Measurements from ENCODE around the gene HAUS5.
"Not testable (repeated sequence)": the region's sequence is repeated elsewhere in the genome, so short reads cannot be mapped to it uniquely, and the experiment has no call there.

Gene HAUS5

DNA sequence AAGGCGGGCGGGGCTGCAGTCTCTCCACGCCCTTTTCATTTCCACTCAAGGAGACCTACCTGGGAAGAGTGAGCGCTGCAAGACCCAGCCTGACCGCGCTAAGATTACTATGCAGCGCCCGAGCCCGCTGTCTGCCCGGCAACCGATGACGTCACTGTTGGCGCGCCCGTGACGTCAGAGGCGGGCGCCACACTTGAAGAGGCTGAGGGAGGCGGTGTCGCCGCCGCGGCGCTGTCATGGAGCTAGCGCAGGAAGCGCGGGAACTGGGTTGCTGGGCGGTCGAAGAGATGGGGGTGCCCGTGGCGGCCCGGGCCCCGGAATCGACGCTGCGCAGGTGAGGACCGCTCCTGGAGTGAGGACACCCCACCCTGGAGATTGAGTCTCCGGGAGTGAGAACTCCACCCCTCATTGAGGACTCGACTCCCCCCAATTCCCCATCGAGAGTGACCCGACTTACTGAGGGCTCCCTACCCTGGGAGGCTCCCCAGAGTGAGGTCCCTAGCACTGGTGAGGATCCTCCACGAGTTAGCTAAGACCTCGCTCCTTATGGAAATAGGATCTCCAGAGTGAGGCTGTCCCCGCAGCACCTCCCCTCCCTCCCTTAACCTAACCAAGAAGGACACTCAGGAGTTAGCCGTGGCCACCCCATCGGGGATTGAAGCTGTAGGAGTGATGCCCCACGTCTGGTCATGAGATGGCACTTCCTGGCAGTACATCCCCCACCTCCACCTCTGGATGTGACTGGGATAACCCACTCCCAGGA is at the start of gene HAUS5:
Gene HAUS5 (plus strand): TSS at position 177 of the 763 bp plus-strand sequence. CDS start 60 bp downstream, at position 237.
- peak; percentile 96 for DNase-seq

DNA sequence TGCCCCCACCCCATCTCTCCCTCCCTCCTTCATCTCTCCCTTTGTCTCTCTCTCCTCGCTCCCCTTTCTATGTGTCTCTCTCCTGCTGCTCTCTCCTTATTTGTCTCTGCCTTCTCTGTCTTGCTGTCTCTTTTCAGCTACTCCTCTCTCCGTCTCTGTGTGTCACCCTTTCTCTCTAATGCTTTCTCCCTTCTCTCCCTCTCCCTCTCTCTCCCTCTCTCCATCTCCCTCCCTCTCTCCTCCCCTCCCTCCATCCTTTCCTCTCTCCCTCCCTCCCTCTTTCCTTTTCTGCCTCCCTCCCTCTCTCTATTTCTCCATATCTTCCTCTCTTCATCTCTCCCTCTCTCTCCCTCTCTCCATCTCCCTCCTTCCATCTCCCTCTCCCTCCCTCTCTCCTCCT is 49.8 kb upstream of the HAUS5 start:
- no peak for DNase-seq

- DNase-seq = no peak
Measured at GRCh38 chr19:35563207-35563829, 49.2 kb upstream of the HAUS5 start, which contains the start of gene ATP4A. TSS of gene ATP4A (minus strand) at chr19:35563658. CDS start at chr19:35563629, 29 bp downstream.

GRCh38 chr19:35565016-35565856 is 47.3 kb upstream of the HAUS5 start:
- DNase-seq = no peak

- no peak for DNase-seq
Measured at GRCh38 chr19:35566738-35567137, 45.8 kb upstream of the HAUS5 start.

- DNase-seq = no peak
Measured at GRCh38 chr19:35569281-35569781, 43.2 kb upstream of the HAUS5 start.

GRCh38 chr19:35571406-35571965 is 41.0 kb upstream of the HAUS5 start:
- no peak for DNase-seq

DNA sequence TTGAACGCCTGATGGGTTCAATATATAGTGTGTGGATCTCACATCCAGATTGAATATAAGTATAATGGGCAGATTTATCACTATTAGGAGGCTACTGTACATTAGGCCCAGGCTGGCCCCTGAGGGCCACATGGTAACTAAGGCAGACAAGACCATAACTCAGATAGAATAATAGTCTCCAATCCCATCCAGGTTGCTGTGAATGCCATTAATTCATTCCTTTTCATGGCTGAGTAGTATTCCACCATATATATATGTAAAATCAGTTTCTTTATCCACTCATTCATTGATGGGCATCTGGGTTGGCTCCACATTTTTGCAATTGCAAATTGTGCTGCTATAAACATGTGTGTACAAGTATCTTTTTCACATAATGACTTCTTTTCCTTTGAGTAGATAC is 34.6 kb upstream of the HAUS5 start:
- no peak for DNase-seq

DNA sequence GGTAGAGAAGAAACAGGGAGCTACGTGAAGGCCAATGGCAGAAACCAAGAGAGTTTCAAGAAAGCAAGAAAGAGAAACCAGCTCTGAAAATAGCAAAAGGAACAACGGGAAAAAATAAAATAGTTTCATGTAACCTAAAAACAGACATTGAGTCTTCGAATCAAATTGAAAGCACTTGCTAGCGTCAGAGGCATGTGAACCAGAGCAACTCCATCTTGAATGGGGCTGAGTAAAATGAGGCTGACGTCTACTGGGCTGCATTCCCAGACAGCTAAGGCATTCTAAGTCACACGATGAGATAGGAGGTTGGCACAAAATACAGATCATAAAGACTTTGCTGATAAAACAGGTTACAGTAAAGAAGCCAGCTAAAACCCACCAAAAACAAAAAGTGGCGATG is 33.8 kb upstream of the HAUS5 start:
- no peak for DNase-seq

DNA sequence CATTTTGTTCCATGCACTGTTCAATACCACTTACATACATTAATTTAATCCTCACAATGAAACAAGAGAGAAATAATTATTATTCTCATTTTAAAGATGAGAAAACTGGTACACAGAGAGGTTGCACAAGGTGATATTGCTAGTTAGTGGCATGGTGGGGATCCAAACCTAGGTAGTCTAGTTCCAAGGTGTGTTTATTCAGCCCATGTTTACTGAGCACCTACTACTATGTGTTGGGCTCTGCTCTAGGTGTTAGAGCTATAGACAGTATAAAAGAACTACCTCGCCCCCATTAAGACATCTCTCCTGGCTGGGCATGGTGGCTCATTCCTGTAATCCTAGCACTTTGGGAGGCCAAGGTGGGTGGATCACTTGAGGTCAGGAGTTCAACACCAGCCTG is 29.8 kb upstream of the HAUS5 start:
- DNase-seq = no peak

DNA sequence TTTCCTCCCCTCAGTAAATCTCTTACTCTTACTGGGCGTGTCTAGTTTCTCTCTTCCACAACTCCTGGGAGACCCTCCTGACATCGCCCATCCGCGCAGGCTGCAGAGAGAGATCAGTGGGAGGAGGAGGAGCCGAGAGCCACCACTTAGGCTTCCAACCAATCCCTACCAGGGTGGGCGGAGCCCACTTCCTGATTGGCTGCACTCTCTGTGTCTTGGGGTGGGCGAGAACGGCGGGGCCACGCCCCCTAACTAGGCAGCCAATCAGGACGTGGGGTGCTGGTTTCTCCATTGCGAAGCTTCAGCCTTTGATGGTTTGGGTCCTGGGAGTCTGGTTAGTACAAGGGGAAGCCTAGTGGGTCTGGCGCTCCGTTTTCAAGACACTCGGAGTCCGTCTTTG is 26.7 kb upstream of the HAUS5 start, which contains the start of gene PMIS2:
Gene PMIS2 (plus strand): TSS at position 326 of the 400 bp plus-strand sequence. CDS start 87 bp downstream, outside the sequence.
- DNase-seq = peak; percentile 42

DNA sequence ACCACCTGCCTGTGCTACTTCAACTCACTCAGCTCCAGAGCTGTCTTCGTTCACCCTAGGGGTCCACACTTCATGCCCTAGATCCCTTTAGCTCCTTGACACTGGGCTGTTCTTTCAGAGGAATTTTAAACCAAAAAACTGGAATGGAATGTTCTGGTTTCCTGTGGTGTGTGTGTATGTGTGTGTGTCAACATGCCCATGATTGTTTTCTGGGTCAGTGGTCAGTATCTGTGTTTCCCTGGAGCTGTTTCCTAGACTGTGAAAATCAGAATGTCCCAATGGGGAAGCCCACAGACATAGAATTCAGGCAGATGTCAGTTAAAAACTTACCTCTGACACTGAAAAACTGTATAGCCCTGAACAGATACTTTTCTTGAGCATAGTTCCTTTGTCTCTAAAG is 25.2 kb upstream of the HAUS5 start:
- DNase-seq = no peak

DNA sequence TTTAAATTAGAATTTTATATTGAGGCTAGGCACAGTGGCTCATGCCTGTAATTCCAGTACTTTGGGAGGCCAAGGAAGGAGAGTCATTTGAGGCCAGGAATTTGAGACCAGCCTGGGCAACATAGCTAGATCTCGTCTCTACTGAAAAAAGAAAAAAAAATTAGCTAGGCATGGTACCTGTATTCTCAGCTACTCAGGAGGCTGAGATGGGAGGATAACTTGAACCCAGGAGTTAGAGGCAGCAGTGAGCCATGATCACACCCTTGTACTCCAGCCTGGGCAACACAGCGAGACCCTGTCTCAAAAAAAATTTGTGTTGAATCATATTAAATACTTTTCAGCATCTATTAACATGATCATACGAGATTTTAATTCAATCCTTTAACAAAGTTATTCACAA is 21.7 kb upstream of the HAUS5 start:
- DNase-seq = no peak

DNA sequence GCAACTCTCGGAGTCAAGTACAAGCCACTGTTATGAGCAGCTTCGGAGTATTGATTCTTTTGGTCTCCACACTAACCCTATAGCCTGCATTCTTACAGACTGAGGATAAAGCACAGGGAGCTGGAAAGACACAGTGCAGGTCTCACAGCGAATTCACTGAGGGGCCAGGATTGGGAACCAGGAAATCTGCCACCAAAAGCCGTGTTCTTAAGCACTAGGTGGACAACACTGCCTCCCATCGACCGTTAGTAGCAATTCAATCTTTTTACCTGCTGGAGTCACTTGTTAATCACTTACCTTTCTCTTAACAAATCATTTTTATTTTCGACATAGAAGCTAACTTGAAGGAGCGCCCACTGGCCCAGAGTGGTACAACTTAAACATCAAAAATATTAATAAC is 20.3 kb upstream of the HAUS5 start:
- no peak for DNase-seq

DNA sequence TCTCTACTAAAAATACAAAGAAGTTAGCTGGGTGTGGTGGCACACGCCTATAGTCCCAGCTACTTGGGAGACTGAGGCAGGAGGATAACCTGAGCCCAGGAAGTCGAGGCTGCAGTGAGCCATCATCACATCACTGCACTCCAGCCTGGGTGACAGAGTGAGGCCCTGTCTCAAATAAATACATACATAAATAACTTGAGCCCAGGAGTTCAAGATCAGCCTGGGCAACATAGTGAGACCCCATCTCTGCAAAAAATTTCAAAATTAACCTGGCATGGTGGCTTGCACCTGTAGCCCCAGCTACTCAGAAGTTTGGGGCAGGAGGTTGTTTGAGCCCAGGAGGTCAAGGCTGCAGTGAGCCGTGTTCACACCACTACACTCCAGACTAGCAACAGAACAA is 17.5 kb upstream of the HAUS5 start:
- not testable (repeated sequence) for DNase-seq

DNA sequence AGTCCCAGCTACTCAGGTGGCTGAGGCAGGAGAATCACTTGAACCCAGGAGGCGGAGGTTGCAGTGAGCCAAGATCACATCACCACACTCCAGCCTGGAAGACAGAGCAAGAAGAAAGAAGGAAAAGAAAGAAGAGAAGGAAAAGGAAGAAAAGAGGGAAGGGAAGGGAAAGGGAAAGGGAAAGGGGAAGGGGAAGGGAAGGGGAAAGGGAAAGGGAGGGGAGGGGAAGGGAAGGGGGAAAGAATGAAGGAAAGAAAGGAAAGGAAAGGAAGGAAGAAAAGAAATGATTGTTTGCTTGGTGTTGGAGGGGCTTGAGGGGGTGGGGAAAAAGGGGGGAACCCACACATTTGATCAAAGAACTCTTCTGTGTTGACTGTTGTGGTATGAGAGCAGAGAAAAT is 16.6 kb upstream of the HAUS5 start:
- no peak for DNase-seq

DNA sequence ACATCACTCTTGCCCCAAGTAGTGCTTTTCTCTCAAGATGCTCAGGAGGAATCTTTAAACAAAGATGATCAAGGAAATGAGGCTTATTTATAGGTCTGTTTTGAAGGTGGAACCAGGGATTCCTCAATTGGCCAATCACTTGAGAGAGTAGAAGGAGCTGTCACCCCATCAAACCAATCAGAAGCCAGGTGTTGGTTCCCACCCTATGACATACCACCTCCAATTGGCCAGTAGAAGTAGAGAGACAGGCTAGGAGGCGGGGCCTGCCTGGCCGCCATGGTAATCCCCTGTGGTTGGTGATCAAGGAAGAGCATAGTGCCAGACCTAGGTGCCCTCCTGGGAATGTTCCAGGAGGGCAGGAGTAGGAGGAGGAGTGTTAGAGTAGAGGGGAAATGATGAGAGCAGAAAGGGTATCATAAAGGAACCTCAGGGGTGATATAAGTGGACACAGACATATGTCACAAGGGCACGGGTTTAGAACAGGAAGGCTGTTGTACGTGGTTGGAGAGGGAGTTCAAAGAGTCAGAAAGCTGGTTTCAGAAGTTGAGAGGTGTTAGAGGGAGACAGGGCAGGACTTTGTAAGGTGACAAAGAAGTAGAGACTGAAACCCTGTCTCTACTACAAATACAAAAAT is 16.1 kb upstream of the HAUS5 start:
- peak; percentile 34 for DNase-seq

DNA sequence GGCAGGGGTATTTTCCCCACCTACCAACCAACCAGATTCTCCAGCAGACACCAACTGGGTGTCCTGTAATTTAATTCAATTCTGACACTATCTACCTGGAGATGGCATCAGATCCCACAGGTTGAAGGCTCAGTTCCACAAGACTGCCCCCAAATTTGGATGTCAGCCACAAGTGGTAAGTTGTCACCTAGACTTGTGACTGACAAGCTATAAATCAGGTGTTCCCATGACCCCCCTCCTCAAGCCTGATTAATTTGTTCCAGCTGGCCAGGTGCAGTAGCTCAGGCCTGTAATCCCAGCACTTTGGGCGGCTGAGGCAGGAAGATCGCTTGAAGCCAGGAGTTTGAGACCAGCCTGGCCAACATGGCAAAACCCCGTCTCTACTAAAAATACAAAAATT is 10.6 kb upstream of the HAUS5 start:
- no peak for DNase-seq

DNA sequence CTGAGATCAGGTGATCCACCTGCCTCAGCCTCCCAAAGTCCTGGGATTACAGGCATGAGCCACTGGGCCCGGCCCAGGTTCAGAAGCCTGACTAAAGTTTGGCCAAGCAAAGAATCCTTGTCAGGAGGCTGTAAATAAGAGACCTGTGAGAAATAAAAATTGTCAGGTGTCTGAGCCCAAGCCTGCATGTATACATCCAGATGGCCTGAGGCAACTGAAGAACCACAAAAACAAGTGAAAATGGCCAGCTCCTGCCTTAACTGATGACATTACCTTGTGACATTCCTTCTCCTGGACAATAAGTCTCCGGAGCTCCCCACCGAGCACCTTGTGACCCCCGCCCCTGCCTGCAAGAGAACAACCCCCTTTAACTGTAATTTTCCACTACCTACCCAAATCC is 8.1 kb upstream of the HAUS5 start:
- not testable (repeated sequence) for DNase-seq

DNA sequence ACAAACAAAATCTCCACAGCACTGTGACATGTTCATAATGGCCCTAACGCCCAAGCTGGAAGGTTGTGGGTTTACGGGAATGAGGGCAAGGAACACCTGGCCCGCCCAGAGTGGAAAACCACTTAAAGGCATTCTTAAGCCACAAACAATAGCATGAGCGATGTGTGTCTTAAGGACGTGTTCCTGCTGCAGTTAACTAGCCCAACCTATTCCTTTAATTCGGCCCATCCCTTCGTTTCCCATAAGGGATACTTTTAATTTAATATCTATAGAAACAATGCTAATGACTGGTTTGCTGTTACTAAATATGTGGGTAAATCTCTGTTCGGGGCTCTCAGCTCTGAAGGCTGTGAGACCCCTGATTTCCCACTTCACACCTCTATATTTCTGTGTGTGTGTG is 5.4 kb upstream of the HAUS5 start:
- not testable (repeated sequence) for DNase-seq

- DNase-seq = no peak
Measured at GRCh38 chr19:35607661-35608060, 4.9 kb upstream of the HAUS5 start.

DNA sequence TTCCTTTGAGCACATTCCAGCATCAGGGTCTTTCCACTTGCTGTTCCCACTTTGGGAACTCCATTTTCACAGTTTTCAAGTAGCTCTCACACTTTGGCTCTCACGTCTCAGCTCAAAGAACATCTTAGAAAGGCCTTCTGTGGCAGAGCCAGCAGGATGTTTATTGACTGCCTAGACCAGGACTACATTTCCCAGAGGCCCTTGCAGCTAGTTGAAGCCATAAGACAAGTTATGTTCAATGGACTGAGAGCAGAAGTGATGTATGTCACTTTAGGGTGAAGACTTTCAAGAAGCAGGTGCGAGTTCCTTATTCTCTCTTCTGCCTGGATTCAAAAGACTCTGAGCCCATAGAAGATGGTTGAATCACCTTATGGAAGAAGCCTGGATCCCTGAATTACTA is 4.3 kb upstream of the HAUS5 start:
- DNase-seq = no peak

Measured in stimulated activated CD4-positive, alpha-beta T cell treated with anti-CD3 and anti-CD28 coated beads, Interleukin-1b, Interleukin-23, amount 100 ng/mL, for 48 hours (primary cell).